GM23248 (cell line): ENCODE measurements around the gene NCK1.

Experiments
- EZH2 ChIP-seq: fragments of 200-600 bp; sonication (generic); IDR thresholded peaks from 2 replicates; pipeline ENCODE4 v1.6.1; 2018; ENCODE audit warnings: antibody characterized with exemption, mild to moderate bottlenecking; ENCODE audit not compliant: insufficient read depth, poor library complexity, severe bottlenecking
- EZH2phosphoT487 ChIP-seq: fragments of 200-600 bp; sonication (generic); IDR thresholded peaks from 2 replicates; pipeline ENCODE4 v1.6.1; 2018; ENCODE audit warnings: antibody characterized with exemption, moderate library complexity, mild to moderate bottlenecking, low read depth; ENCODE audit not compliant: insufficient read depth

DNA sequence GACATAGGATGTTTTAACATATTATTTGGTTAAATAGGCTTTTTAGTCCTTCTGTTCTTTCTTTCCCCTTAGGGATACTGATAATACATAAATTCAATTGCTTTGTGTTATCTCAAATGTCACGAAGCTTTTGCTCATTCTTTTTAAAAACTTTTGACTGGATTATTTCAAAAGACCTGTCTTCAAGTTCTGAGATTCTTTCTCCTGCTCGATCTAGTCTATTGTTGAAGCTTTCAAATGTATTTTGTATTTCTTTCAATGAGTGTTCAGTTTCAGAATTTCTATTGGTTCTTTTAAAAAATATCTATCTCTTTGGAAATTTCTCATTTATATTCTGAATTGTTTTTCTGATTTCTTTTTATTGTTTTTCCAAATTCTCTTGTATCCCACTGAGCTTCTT is 112.7 kb downstream of the NCK1 start:
- TF ChIP-seq EZH2 = no peak
- TF ChIP-seq EZH2phosphoT487 = no peak
